PC-3 (cell line): ENCODE measurements around the gene COA1.

Experiments
- CTCF ChIP-seq: fragments of 300-600 bp; sonication (generic); conservative IDR thresholded peaks from 2 replicates; pipeline ENCODE4 v1.5.1; 2017; ENCODE audit warnings: antibody characterized with exemption, low read depth, mild to moderate bottlenecking, low read length
- EZH2 ChIP-seq: fragments of 300-600 bp; sonication (generic); IDR thresholded peaks from one replicate; pipeline ENCODE4 v1.6.1; 2017; ENCODE audit warnings: antibody characterized with exemption, mild to moderate bottlenecking, low read length; ENCODE audit not compliant: unreplicated experiment

GRCh38 chr7:43618073-43618472 is 111.2 kb downstream of the COA1 start:
- TF ChIP-seq CTCF (no peak), EZH2 (no peak)
